Muscle of leg (tissue), 11 donors: Measurements from ENCODE around the gene FAM50A. TPM values are rescaled to one million over a fixed set of nuclear protein-coding genes. Genes with fewer than 3 reads are reported as not detected.

ENCODE experiments used
- DNase-seq: peaks from one replicate; pipeline ENCODE4 v3.0.0; 2013
- H3K27ac ChIP-seq: one replicate; pipeline ENCODE4 v1.5.1; 2013; ENCODE audit warnings: mild to moderate bottlenecking, low read length, control low read depth
- H3K27me3 ChIP-seq: one replicate; pipeline ENCODE4 v1.6.1; 2013; ENCODE audit warnings: low read length; ENCODE audit not compliant: control insufficient read depth, insufficient read depth
- H3K36me3 ChIP-seq: one replicate; pipeline ENCODE4 v1.6.1; 2013; ENCODE audit warnings: low read length; ENCODE audit not compliant: control insufficient read depth, insufficient read depth
- H3K4me1 ChIP-seq: one replicate; pipeline ENCODE4 v1.6.1; 2013; ENCODE audit warnings: low read length; ENCODE audit not compliant: control insufficient read depth, insufficient read depth
- H3K4me3 ChIP-seq: one replicate; pipeline ENCODE4 v1.5.1; 2013; ENCODE audit warnings: low read length, control low read depth
- H3K9me3 ChIP-seq: replicated peaks from 2 replicates; pipeline ENCODE4 v1.6.1; 2013; ENCODE audit warnings: low read depth, low read length; ENCODE audit not compliant: control insufficient read depth
- WGBS: methylation state at CpG from one replicate; pipeline ENCODE4 v1.1.5; 2013; ENCODE audit warnings: missing lambda C conversion rate; ENCODE audit not compliant: insufficient coverage; 5-methylcytosine and 5-hydroxymethylcytosine counted together
- polyA plus RNA-seq, 8 donors: library from polyadenylated mRNA; unstranded; fragments of 120-200 nt; gene quantifications; one replicate each; pipeline versions ENCODE4 v1.2.1 to v1.2.3, GENCODE V29; 2013; ENCODE audit warnings: inconsistent platforms in 1 of 8, low replicate concordance in 1 of 8; ENCODE audit not compliant: insufficient read length in 8 of 8, insufficient read depth in 1 of 8
- total RNA-seq: library from RNA; stranded (reverse); fragments of 120-200 nt; gene quantifications from one replicate; pipeline ENCODE4 v1.2.4, GENCODE V29; 2013

FAM50A gene
- total and polyA plus RNA-seq, 9 donors = 38.0 to 71.4 (median 64.4) TPM

- Histone ChIP-seq H3K27me3 (no peaks in the 10 kb centered on the region), H3K36me3 (peaks cover 71% of the 10 kb centered on the region), H3K4me3 (peak overlapping the region; percentile 60), H3K4me1 (peaks cover 15% of the 10 kb centered on the region), H3K27ac (no peak overlapping the region), H3K9me3 (peaks cover 5% of the 10 kb centered on the region)
- 64% methylated on average over 18 of the region's 28 CpGs for WGBS
- DNase-seq = no peak
Observed at GRCh38 chrX:154437971-154438893, 5.7 kb upstream of the FAM50A start.

- Histone ChIP-seq H3K27ac (no peak overlapping the region), H3K4me1 (peaks cover 23% of the 10 kb centered on the region), H3K4me3 (no peak overlapping the region), H3K9me3 (peaks cover 5% of the 10 kb centered on the region), H3K27me3 (no peaks in the 10 kb centered on the region), H3K36me3 (peaks cover 55% of the 10 kb centered on the region)
- DNase-seq = no peak
- whole genome bisulfite sequencing = 90% methylated on average over 11 of the region's 18 CpGs
Observed at GRCh38 chrX:154439841-154440240, 4.1 kb upstream of the FAM50A start.

GRCh38 chrX:154440623-154441357 is 3.2 kb upstream of the FAM50A start:
- Histone ChIP-seq H3K4me3 (no peak overlapping the region), H3K27ac (no peak overlapping the region), H3K9me3 (peaks cover 5% of the 10 kb centered on the region), H3K36me3 (peaks cover 49% of the 10 kb centered on the region), H3K27me3 (no peaks in the 10 kb centered on the region), H3K4me1 (peaks cover 32% of the 10 kb centered on the region)
- DNase-seq = no peak
- WGBS = 85% methylated on average over 15 of the region's 17 CpGs

- no peak overlapping the region for H3K27ac ChIP-seq
- peaks cover 5% of the 10 kb centered on the region for H3K9me3 ChIP-seq
- no peak for DNase-seq
- H3K27me3 ChIP-seq = no peaks in the 10 kb centered on the region
- peaks cover 27% of the 10 kb centered on the region for H3K4me1 ChIP-seq
- 92% methylated on average over 10 of the region's 11 CpGs for WGBS
- H3K36me3 ChIP-seq = peaks cover 50% of the 10 kb centered on the region
- no peak overlapping the region for H3K4me3 ChIP-seq
Observed at GRCh38 chrX:154441564-154441963, 2.4 kb upstream of the FAM50A start.

GRCh38 chrX:154441984-154442707 is 1.8 kb upstream of the FAM50A start:
- no peak for DNase-seq
- Histone ChIP-seq H3K4me1 (peaks cover 27% of the 10 kb centered on the region), H3K4me3 (no peak overlapping the region), H3K9me3 (peaks cover 5% of the 10 kb centered on the region), H3K27me3 (no peaks in the 10 kb centered on the region), H3K27ac (no peak overlapping the region), H3K36me3 (peaks cover 56% of the 10 kb centered on the region)
- WGBS = 76% methylated on average over 20 of the region's 21 CpGs

- 44% methylated on average over 10 of the region's 10 CpGs for WGBS
- no peaks in the 10 kb centered on the region for H3K27me3 ChIP-seq
- H3K36me3 ChIP-seq = peaks cover 65% of the 10 kb centered on the region
- H3K9me3 ChIP-seq = peaks cover 4% of the 10 kb centered on the region
- peak overlapping the region; percentile 85 for H3K27ac ChIP-seq
- H3K4me3 ChIP-seq = peak overlapping the region; percentile 42
- DNase-seq = no peak
- H3K4me1 ChIP-seq = peaks cover 18% of the 10 kb centered on the region
Observed at GRCh38 chrX:154443479-154443910, 446 bp upstream of the FAM50A start.

GRCh38 chrX:154444755-154445246 is 860 bp downstream of the FAM50A start:
- Histone ChIP-seq H3K27ac (peak overlapping the region; percentile 35), H3K9me3 (peaks cover 3% of the 10 kb centered on the region), H3K27me3 (no peaks in the 10 kb centered on the region), H3K36me3 (peaks cover 65% of the 10 kb centered on the region), H3K4me3 (peak overlapping the region; percentile 53), H3K4me1 (peaks cover 17% of the 10 kb centered on the region)
- 56% methylated on average over 8 of the region's 13 CpGs for WGBS
- no peak for DNase-seq

GRCh38 chrX:154445776-154446175 is 1.8 kb downstream of the FAM50A start:
- H3K4me3 ChIP-seq = no peak overlapping the region
- H3K36me3 ChIP-seq = peaks cover 65% of the 10 kb centered on the region
- no peak overlapping the region for H3K27ac ChIP-seq
- DNase-seq = no peak
- H3K9me3 ChIP-seq = peaks cover 3% of the 10 kb centered on the region
- no peaks in the 10 kb centered on the region for H3K27me3 ChIP-seq
- peaks cover 17% of the 10 kb centered on the region for H3K4me1 ChIP-seq
- WGBS = 88% methylated on average over 16 of the region's 16 CpGs

GRCh38 chrX:154446430-154446829 is 2.5 kb downstream of the FAM50A start:
- 82% methylated on average over 12 of the region's 12 CpGs for WGBS
- H3K4me1 ChIP-seq = peaks cover 17% of the 10 kb centered on the region
- no peak overlapping the region for H3K4me3 ChIP-seq
- H3K36me3 ChIP-seq = peaks cover 61% of the 10 kb centered on the region
- DNase-seq = no peak
- H3K27ac ChIP-seq = no peak overlapping the region
- H3K27me3 ChIP-seq = no peaks in the 10 kb centered on the region
- H3K9me3 ChIP-seq = peaks cover 3% of the 10 kb centered on the region
